OCI-LY7 (cell line): Measurements from ENCODE around the gene UPB1. TPM values are rescaled to one million over a fixed set of nuclear protein-coding genes. Genes with fewer than 3 reads are reported as not detected.

ENCODE experiments used
- BruUV-seq: library from RNA; stranded (reverse); fragments of 400-500 nt; replicated peaks from 2 replicates; lab custom pipeline; 2021; lab: Mats Ljungman, UMichigan
- CTCF ChIA-PET: fragments of 300-600 bp; sonication (Branson Sonifier 250); formaldehyde crosslinking; loops from one replicate; lab custom pipeline; 2022; ENCODE audit warnings: antibody characterized with exemption; ENCODE audit not compliant: unreplicated experiment; lab: Charles Lee
- POLR2A ChIA-PET: fragments of 300-600 bp; sonication (Branson Sonifier 250); formaldehyde crosslinking; loops from one replicate; lab custom pipeline; 2022; ENCODE audit warnings: antibody characterized with exemption; lab: Charles Lee
- DNase-seq: peaks from one replicate; pipeline ENCODE4 v3.0.0-alpha.2; 2015; ENCODE audit warnings: low spot score
- H2AFZ ChIP-seq: fragments of 200-600 bp; sonication (generic), shearing (Covaris generic); 2 replicates; pipeline ENCODE4 v1.6.1; 2014; ENCODE audit warnings: mild to moderate bottlenecking, antibody characterized with exemption, low read length, moderate library complexity
- H3K27ac ChIP-seq: fragments of 200-600 bp; sonication (generic); 2 replicates; pipeline ENCODE4 v1.5.1; 2014; ENCODE audit warnings: mixed run types, low read depth, mild to moderate bottlenecking, moderate library complexity, low read length, inconsistent platforms; ENCODE audit not compliant: poor library complexity, severe bottlenecking
- H3K36me3 ChIP-seq: fragments of 200-600 bp; sonication (generic); 2 replicates; pipeline ENCODE4 v1.6.1; 2014; ENCODE audit warnings: mild to moderate bottlenecking, antibody characterized with exemption, low read length, moderate library complexity, mixed read lengths; ENCODE audit not compliant: insufficient read depth
- H3K4me1 ChIP-seq: fragments of 200-600 bp; sonication (generic); 2 replicates; pipeline ENCODE4 v1.5.1; 2014; ENCODE audit warnings: mild to moderate bottlenecking, low read length; ENCODE audit not compliant: insufficient read depth, poor library complexity, severe bottlenecking
- H3K4me2 ChIP-seq: fragments of 200-600 bp; sonication (generic); 2 replicates; pipeline ENCODE4 v1.6.1; 2014; ENCODE audit warnings: mild to moderate bottlenecking, low read length
- H3K4me3 ChIP-seq: fragments of 200-600 bp; sonication (generic); 2 replicates; pipeline ENCODE4 v1.5.1; 2014; ENCODE audit warnings: mild to moderate bottlenecking, low read depth, low read length; ENCODE audit not compliant: poor library complexity, severe bottlenecking
- H3K79me2 ChIP-seq: fragments of 200-600 bp; sonication (generic); 2 replicates; pipeline ENCODE4 v1.6.1; 2016; ENCODE audit warnings: low read depth, mild to moderate bottlenecking, low read length, moderate library complexity, mixed read lengths; ENCODE audit not compliant: insufficient read depth
- H3K9me2 ChIP-seq: fragments of 200-600 bp; sonication (generic); 2 replicates; pipeline ENCODE4 v1.6.1; 2016; ENCODE audit warnings: mild to moderate bottlenecking, low read length, mixed read lengths; ENCODE audit not compliant: insufficient read depth
- H3K9me3 ChIP-seq: fragments of 200-600 bp; sonication (generic); 2 replicates; pipeline ENCODE4 v1.6.1; 2014; ENCODE audit warnings: mild to moderate bottlenecking, mixed run types, low read length, mixed read lengths
- H4K20me1 ChIP-seq: fragments of 200-600 bp; sonication (generic); 2 replicates; pipeline ENCODE4 v1.6.1; 2014; ENCODE audit warnings: mild to moderate bottlenecking, antibody characterized with exemption, low read length, moderate library complexity, mixed read lengths; ENCODE audit not compliant: insufficient read depth
- EZH2phosphoT487 ChIP-seq: fragments of 200-600 bp; sonication (generic); IDR thresholded peaks from 2 replicates; pipeline ENCODE4 v1.6.1; 2018; ENCODE audit warnings: low read depth, borderline replicate concordance, mild to moderate bottlenecking, mixed run types, antibody characterized with exemption, low read length, moderate library complexity, mixed read lengths
- intact Hi-C: fragments of 100-400 bp; cut with micrococcal nuclease; formaldehyde crosslinking; loops from one replicate; pipeline ENCODE4 v1.10.0; 2022; ENCODE audit not compliant: unreplicated experiment
- total RNA-seq, 2 experiments: library from RNA; depleted of rRNA in 1 of 2; stranded (reverse); fragments of >200 nt in 1 of 2; shearing (Covaris generic) in 1 of 2; gene quantifications; 2 replicates each; pipeline ENCODE4 v1.2.3, GENCODE V29; 2014 to 2022
- TF ChIP-seq, protein P1 (sequence below): fragments of 200-600 bp; sonication (generic); conservative IDR thresholded peaks from 2 replicates; pipeline ENCODE4 v1.5.1; 2014; ENCODE audit warnings: mild to moderate bottlenecking, antibody characterized with exemption, low read length, moderate library complexity, mixed read lengths

Gene UPB1
- total RNA-seq, 2 experiments from 2014 or later: 0.69 to 0.70 TPM

DNA sequence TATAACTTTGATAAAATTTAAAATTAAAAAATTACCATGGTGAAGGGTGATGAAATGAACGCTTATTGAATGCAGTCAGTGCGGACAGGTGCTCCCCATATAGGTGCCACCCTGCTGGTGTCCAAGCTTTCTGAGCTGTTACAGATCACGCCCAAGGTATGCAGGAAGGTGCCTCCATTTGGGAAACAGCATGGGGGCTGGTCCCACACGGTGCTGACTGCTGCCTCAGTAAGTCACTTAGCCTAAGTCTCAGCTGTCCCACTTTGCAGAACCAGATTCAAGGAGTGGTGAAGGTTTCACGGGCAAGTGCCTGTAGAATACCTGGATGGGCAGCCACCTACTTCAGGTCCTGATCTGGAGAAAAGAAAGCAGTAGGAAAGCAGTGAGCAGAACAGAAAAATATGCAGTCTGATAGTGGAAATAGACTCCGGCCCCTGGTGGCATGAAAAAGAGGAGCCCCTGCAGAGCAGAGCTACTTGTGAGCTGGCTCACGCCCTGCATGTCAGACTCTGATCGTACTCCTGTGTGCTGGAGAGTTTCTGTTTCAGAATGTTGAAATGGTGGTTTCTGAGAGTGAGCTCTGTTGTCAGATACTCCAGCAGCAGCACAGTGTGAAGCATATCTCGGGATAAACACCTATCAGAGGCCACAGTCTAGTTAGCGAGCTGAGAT is 34.6 kb upstream of the UPB1 start:
- no peaks in the 10 kb centered on the region for H3K79me2 ChIP-seq
- intact Hi-C loops: no loop called here
- TF ChIP-seq, protein P1, sequence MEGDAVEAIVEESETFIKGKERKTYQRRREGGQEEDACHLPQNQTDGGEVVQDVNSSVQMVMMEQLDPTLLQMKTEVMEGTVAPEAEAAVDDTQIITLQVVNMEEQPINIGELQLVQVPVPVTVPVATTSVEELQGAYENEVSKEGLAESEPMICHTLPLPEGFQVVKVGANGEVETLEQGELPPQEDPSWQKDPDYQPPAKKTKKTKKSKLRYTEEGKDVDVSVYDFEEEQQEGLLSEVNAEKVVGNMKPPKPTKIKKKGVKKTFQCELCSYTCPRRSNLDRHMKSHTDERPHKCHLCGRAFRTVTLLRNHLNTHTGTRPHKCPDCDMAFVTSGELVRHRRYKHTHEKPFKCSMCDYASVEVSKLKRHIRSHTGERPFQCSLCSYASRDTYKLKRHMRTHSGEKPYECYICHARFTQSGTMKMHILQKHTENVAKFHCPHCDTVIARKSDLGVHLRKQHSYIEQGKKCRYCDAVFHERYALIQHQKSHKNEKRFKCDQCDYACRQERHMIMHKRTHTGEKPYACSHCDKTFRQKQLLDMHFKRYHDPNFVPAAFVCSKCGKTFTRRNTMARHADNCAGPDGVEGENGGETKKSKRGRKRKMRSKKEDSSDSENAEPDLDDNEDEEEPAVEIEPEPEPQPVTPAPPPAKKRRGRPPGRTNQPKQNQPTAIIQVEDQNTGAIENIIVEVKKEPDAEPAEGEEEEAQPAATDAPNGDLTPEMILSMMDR: no peak
- no peak for TF ChIP-seq EZH2phosphoT487
- no peaks in the 10 kb centered on the region for H3K9me2 ChIP-seq
- no peak overlapping the region for H3K4me3 ChIP-seq
- DNase-seq: no peak
- H3K4me2 ChIP-seq: no peak overlapping the region
- no peak overlapping the region for H3K27ac ChIP-seq
- no TSS peak for BruUV-seq
- H3K9me3 ChIP-seq: no peaks in the 10 kb centered on the region
- no peak overlapping the region for H2AFZ ChIP-seq
- no peaks in the 10 kb centered on the region for H3K36me3 ChIP-seq
- H3K4me1 ChIP-seq: peaks cover 8% of the 10 kb centered on the region
- ChIA-PET POLR2A (interaction anchor here (1.1 kb wide), 1 partner anchor 63 kb away, joined by 3 read pairs; no protein-coding TSS in a partner anchor), CTCF (no interaction called here)
- H4K20me1 ChIP-seq: no peaks in the 10 kb centered on the region

DNA sequence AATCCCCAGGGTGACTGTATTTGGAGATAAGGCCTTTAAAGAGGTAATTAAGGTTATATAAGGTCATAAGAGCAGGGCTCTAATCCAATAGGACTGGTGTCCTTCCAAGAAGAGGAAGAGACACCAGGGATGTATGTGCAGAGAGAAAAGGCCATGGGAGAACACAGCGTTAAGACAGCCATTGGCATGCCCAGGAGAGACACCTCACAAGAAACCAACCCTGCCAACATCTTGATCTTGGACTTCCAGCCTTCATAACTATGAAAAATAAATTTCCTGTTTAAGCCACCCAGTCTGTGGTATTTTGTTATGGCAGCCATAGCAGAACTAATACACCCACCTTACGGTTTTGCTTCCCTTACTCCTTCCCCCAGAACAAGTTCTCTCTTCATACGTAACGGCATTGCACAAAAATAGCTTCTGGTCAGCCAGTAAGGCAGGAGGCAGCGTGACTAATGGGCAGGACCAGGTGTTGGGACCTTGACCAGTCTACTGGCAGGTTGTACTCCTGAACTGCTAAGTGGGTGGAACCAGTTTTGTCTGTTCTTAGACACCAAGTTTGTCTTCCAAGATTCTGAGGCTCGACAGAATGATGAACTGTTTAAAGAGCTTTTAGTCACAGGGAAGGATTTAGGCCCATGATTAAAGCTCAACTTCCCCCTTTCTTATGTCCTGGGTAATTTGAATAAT is 31.9 kb upstream of the UPB1 start:
- BruUV-seq: no TSS peak
- ChIA-PET POLR2A (interaction anchor here (2.5 kb wide), 1 partner anchor 12 kb away, joined by 7 read pairs; no protein-coding TSS in a partner anchor), CTCF (no interaction called here)
- intact Hi-C loops: no loop called here
- H3K4me3 ChIP-seq: no peak overlapping the region
- H3K4me2 ChIP-seq: no peak overlapping the region
- H3K27ac ChIP-seq: no peak overlapping the region
- no peaks in the 10 kb centered on the region for H4K20me1 ChIP-seq
- no peaks in the 10 kb centered on the region for H3K9me2 ChIP-seq
- DNase-seq: peak; percentile 14
- no peaks in the 10 kb centered on the region for H3K9me3 ChIP-seq
- TF ChIP-seq EZH2phosphoT487: no peak
- TF ChIP-seq, protein P1: no peak
- H3K36me3 ChIP-seq: no peaks in the 10 kb centered on the region
- peak overlapping the region; percentile 7; the same call in 1 of the 2 replicates for H2AFZ ChIP-seq
- H3K79me2 ChIP-seq: no peaks in the 10 kb centered on the region
- H3K4me1 ChIP-seq: peaks cover 8% of the 10 kb centered on the region
